Testis (tissue), 3 donors: ENCODE data around the gene ITGA11. TPM values are rescaled to one million over a fixed set of nuclear protein-coding genes. Genes with fewer than 3 reads are reported as not detected.

Experiments used
- DNase-seq: peaks from one replicate; pipeline ENCODE4 v3.0.0-alpha.2; 2019
- H3K27ac ChIP-seq, 2 donors: fragments of 200-600 bp; sonication (generic); one replicate each; pipeline ENCODE4 v1.5.1; 2019
- H3K27me3 ChIP-seq: fragments of 200-600 bp; sonication (generic); one replicate; pipeline ENCODE4 v1.5.1; 2019
- H3K36me3 ChIP-seq: fragments of 200-600 bp; sonication (generic); one replicate; pipeline ENCODE4 v1.5.1; 2017; ENCODE audit warnings: low read depth; ENCODE audit errors: missing control alignments
- H3K4me1 ChIP-seq: fragments of 200-600 bp; sonication (generic); one replicate; pipeline ENCODE4 v1.5.1; 2019
- H3K4me3 ChIP-seq, 2 donors: fragments of 200-600 bp; sonication (generic); one replicate each; pipeline ENCODE4 v1.5.1; 2017 to 2019
- H3K9me3 ChIP-seq: fragments of 200-600 bp; sonication (generic); one replicate; pipeline ENCODE4 v1.5.1; 2017
- POLR2A ChIP-seq: fragments of 450-650 bp; IDR thresholded peaks from one replicate; pipeline ENCODE4 v1.6.1; 2017; ENCODE audit warnings: antibody characterized with exemption, mild to moderate bottlenecking, moderate library complexity
- WGBS, 2 donors: methylation state at CpG; one replicate each; pipeline ENCODE4 v1.1.5; 2018; 5-methylcytosine and 5-hydroxymethylcytosine counted together
- intact Hi-C: fragments of 100-400 bp; cut with DNase I; formaldehyde crosslinking; loops from one replicate; pipeline ENCODE4 v1.15.1; 2023; ENCODE audit warnings: low total_unique reads
- polyA plus RNA-seq: library from polyadenylated mRNA; stranded (reverse); fragments of 350-450 nt; fragmentation: Illumina TruSeq; extraction: RNeasy Lipid Tissue Mini Kit (QIAGEN cat#74804); gene quantifications from one replicate; pipeline ENCODE4 v1.2.3, GENCODE V29; 2014; ENCODE audit warnings: low read depth, low replicate concordance; ENCODE audit not compliant: insufficient read depth
- total RNA-seq, 2 donors: library from RNA; depleted of rRNA; stranded (reverse); fragments of >200 nt; gene quantifications; one replicate each; pipeline ENCODE4 v1.2.3, GENCODE V29; 2016
- TF ChIP-seq, protein P1 (sequence below), 3 experiments: fragments of 450-650 bp in 2 of 3; fragments of 200-600 bp in 1 of 3; sonication (generic) in 1 of 3; IDR thresholded peaks; one replicate each; pipeline ENCODE4 v1.5.1; 2016 to 2019; ENCODE audit warnings: antibody characterized with exemption in 3 of 3, mild to moderate bottlenecking in 2 of 3, moderate library complexity in 1 of 3

Gene ITGA11
- total and polyA plus RNA-seq, 3 donors from 2014 or later, result 4.3 to 6.6 (median 5.6) TPM

DNA sequence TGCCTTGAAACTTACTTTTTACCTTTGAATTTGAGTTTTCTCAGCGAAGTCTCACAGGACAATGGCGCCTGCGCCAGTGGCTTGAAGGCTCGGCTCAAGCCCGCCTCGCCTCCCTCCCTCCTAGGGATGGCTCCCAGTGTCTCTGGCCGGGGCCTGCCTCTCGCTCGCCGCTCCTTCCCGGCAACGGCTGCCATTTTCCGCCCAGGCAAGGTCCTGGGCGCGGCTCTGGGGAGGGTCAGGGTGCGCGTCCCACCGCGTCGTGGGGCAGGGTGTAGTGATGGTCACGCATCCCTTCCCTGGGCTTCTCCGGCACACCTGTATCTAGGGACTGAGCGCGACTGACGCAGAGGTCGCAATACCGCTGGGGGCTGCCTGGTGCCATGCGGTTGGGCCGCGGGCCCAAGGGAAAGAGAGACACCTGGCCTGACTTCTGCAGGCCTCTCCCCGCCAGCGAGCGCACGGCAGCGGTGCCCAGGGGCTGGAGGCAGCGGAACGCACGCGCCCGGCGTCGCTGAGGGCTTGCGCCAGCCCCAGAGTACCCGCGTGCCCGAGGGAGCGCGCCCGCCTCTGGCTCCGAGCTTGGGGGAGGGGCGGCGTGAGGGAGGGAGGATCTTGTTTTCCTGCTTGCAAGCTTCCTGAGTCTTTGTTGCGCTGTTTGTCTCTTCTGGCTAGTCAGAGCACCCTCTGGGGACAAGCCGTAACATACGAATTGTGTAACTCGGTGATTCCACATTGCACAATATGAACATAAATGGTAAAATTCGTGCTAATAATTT lies 175.1 kb downstream of the ITGA11 start:
- DNase-seq, result peak; percentile 94
- Histone ChIP-seq H3K4me3 (peak overlapping the region; percentile 60 to 67), H3K27ac (peak overlapping the region; percentile 81 to 94), H3K27me3 (no peaks in the 10 kb centered on the region), H3K36me3 (no peaks in the 10 kb centered on the region), H3K9me3 (no peaks in the 10 kb centered on the region), H3K4me1 (peaks cover 4% of the 10 kb centered on the region)
- WGBS, 2 donors, result 16 to 18% methylated on average over 32 to 53 of the region's 57 CpGs
- intact Hi-C loops, result no loop called here
- TF ChIP-seq, protein P1, sequence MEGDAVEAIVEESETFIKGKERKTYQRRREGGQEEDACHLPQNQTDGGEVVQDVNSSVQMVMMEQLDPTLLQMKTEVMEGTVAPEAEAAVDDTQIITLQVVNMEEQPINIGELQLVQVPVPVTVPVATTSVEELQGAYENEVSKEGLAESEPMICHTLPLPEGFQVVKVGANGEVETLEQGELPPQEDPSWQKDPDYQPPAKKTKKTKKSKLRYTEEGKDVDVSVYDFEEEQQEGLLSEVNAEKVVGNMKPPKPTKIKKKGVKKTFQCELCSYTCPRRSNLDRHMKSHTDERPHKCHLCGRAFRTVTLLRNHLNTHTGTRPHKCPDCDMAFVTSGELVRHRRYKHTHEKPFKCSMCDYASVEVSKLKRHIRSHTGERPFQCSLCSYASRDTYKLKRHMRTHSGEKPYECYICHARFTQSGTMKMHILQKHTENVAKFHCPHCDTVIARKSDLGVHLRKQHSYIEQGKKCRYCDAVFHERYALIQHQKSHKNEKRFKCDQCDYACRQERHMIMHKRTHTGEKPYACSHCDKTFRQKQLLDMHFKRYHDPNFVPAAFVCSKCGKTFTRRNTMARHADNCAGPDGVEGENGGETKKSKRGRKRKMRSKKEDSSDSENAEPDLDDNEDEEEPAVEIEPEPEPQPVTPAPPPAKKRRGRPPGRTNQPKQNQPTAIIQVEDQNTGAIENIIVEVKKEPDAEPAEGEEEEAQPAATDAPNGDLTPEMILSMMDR (IDR thresholded peaks at IDR 0.05), result no peak
- no peak for TF ChIP-seq POLR2A

DNA sequence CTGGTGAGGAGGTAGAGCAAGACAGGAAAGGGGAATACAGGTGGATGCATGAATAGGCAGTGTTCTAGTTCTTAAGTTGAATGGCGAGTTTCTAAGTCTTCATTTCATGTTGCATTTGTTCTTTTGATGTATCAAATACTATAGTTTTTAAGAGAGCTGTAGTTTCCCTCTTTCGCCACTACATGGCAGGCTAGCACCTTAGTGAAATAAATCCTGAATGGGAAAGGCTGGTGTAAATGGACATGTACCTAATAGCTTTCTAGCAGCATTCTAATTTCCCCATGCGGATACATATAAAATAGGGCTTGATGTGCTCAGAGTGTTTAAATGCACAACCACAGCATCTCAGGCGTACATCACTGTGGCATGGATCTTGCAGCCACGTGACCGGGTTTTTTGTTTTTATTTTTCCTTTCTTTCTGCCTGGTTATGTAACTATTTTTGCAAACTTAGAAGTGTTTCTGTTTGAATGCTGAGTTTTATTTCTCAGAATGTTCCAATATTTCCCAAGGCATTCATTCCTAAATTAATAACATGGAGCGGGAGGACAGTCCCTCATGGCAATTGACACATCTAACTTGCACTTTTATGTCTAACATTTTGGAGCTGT lies 178.9 kb downstream of the ITGA11 start:
- H3K9me3 ChIP-seq, result no peaks in the 10 kb centered on the region
- H3K27me3 ChIP-seq, result no peaks in the 10 kb centered on the region
- H3K4me1 ChIP-seq, result peaks cover 4% of the 10 kb centered on the region
- no peaks in the 10 kb centered on the region for H3K36me3 ChIP-seq
- no peak overlapping the region for H3K27ac ChIP-seq
- H3K4me3 ChIP-seq, result no peak overlapping the region
- 17 to 20% methylated on average over 7 of the region's 7 CpGs for WGBS, 2 donors
- TF ChIP-seq, protein P1 (IDR thresholded peaks at IDR 0.05), result peak; percentile 83 to 91 (median 85)
- no peak for TF ChIP-seq POLR2A
- intact Hi-C loops, result no loop called here
- DNase-seq, result peak; percentile 71

DNA sequence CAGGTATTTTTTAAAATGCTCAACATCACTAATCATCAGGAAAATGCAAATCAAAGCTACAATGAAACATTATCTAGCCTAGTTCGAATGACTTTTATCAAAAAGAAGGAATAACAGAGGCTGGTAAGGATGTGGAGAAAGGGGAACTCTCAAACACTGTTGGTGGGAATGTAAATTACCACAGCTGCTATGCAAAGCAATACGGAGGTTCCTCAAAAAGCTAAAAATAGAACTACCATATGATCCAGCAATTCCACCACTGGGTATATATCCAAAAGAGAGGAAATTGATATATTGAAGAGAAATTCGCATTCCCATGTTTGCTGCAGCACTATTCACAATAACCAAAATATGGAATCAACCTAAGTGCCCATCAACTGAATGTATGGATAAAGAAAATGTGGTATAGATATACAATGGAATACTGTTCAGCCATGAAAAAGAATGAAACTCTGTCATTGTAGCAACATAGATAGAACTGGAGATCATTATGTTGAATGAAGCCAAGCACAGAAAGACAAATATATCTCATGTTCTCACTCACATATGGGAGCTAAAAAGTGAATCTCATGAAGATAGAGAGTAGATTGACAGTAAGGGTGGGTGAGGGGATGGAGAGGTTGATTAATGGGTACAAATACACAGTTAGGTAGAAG lies 182.8 kb downstream of the ITGA11 start:
- H3K9me3 ChIP-seq, result no peaks in the 10 kb centered on the region
- no peak overlapping the region for H3K27ac ChIP-seq
- H3K36me3 ChIP-seq, result no peaks in the 10 kb centered on the region
- H3K4me1 ChIP-seq, result no peaks in the 10 kb centered on the region
- no peak for DNase-seq
- TF ChIP-seq POLR2A, result no peak
- intact Hi-C loops, result no loop called here
- no peak overlapping the region for H3K4me3 ChIP-seq
- 76 to 77% methylated on average over 3 of the region's 3 CpGs for WGBS, 2 donors
- H3K27me3 ChIP-seq, result no peaks in the 10 kb centered on the region

Other genes with a start within 250 kb of the ITGA11 start
- 10 to 100 TPM in 1 of 2 donors, 1 to 10 TPM in 1; 6.8 to 10.4 TPM for gene CALML4, start 226.8 kb downstream of the ITGA11 start, total RNA-seq
- 10.5 TPM for gene CALML4, start 226.8 kb downstream of the ITGA11 start, polyA plus RNA-seq
- 10 to 100 TPM; 39.7 to 58.8 TPM for gene CLN6, start 202.4 kb downstream of the ITGA11 start, total RNA-seq
- 23.3 TPM for gene CLN6, start 202.4 kb downstream of the ITGA11 start, polyA plus RNA-seq
- gene FEM1B, start 154.4 kb downstream of the ITGA11 start, total RNA-seq, result 10 to 100 TPM; 65.8 to 86.3 TPM
- 122 TPM for gene FEM1B, start 154.4 kb downstream of the ITGA11 start, polyA plus RNA-seq
- gene CORO2B, start 146.8 kb upstream of the ITGA11 start, total RNA-seq, result 1 to 10 TPM; 1.4 to 2.2 TPM
- gene CORO2B, start 146.8 kb upstream of the ITGA11 start, polyA plus RNA-seq, result 4.3 TPM